ENCODE results near the gene GALNT2. TPM values are rescaled to one million over a fixed set of nuclear protein-coding genes. Genes with fewer than 3 reads are reported as not detected.

GALNT2 gene
- total RNA-seq, 1 experiment from 2014 or later = 50.4 TPM

GRCh38 chr1:230232371-230232771 lies 165.3 kb downstream of the GALNT2 start:
- no peak for DNase-seq (ENCODE audit: low spot score)

- no peak for DNase-seq (ENCODE audit: low spot score)
These were observed 166.7 kb downstream of the GALNT2 start for GRCh38 chr1:230233786-230234185.

- no peak for DNase-seq (ENCODE audit: low spot score)
These were observed 168.8 kb downstream of the GALNT2 start for GRCh38 chr1:230235876-230236275.

- DNase-seq (ENCODE audit: low spot score) = no peak
These were observed 169.4 kb downstream of the GALNT2 start for GRCh38 chr1:230236301-230237008.

GRCh38 chr1:230237009-230237370 lies 170.0 kb downstream of the GALNT2 start:
- DNase-seq (ENCODE audit: low spot score) = no peak

GRCh38 chr1:230237805-230238204 lies 170.8 kb downstream of the GALNT2 start:
- DNase-seq (ENCODE audit: low spot score) = no peak

- DNase-seq (ENCODE audit: low spot score) = no peak
These were observed 173.5 kb downstream of the GALNT2 start for GRCh38 chr1:230240446-230241086.

GRCh38 chr1:230242326-230242725 lies 175.3 kb downstream of the GALNT2 start:
- DNase-seq (ENCODE audit: low spot score) = no peak

GRCh38 chr1:230243146-230243545 lies 176.1 kb downstream of the GALNT2 start:
- DNase-seq (ENCODE audit: low spot score) = no peak

- DNase-seq (ENCODE audit: low spot score) = no peak
These were observed 176.7 kb downstream of the GALNT2 start for GRCh38 chr1:230243583-230244353.

- no peak for DNase-seq (ENCODE audit: low spot score)
These were observed 179.5 kb downstream of the GALNT2 start for GRCh38 chr1:230246551-230246950.

GRCh38 chr1:230248016-230248888 lies 181.2 kb downstream of the GALNT2 start:
- DNase-seq (ENCODE audit: low spot score) = no peak

- DNase-seq (ENCODE audit: low spot score) = no peak
These were observed 181.8 kb downstream of the GALNT2 start for GRCh38 chr1:230248889-230249270.

GRCh38 chr1:230249695-230250480 lies 182.8 kb downstream of the GALNT2 start:
- no peak for DNase-seq (ENCODE audit: low spot score)

- no peak for DNase-seq (ENCODE audit: low spot score)
These were observed 183.6 kb downstream of the GALNT2 start for GRCh38 chr1:230250666-230251065.

- DNase-seq (ENCODE audit: low spot score) = no peak
These were observed 184.7 kb downstream of the GALNT2 start for GRCh38 chr1:230251644-230252191.

GRCh38 chr1:230253150-230253549 lies 186.1 kb downstream of the GALNT2 start:
- no peak for DNase-seq (ENCODE audit: low spot score)

GRCh38 chr1:230254265-230254664 lies 187.2 kb downstream of the GALNT2 start:
- no peak for DNase-seq (ENCODE audit: low spot score)

- no peak for DNase-seq (ENCODE audit: low spot score)
These were observed 188.1 kb downstream of the GALNT2 start for GRCh38 chr1:230255116-230255515.

- no peak for DNase-seq (ENCODE audit: low spot score)
These were observed 189.0 kb downstream of the GALNT2 start for GRCh38 chr1:230255991-230256390.

- DNase-seq (ENCODE audit: low spot score) = no peak
These were observed 189.9 kb downstream of the GALNT2 start for GRCh38 chr1:230256896-230257295.
